Measurements from ENCODE around the gene RPP25L.

Gene RPP25L

GRCh38 chr9:34637356-34638137, 25.6 kb upstream of the RPP25L start, which contains the start of gene SIGMAR1:
Gene SIGMAR1 (minus strand): TSS chr9:34637787. CDS start chr9:34637697, 90 bp downstream.
- DNase-seq (ENCODE audit: low spot score), result peak; percentile 96

GRCh38 chr9:34636791-34637355, 25.0 kb upstream of the RPP25L start:
- no peak for DNase-seq (ENCODE audit: low spot score)

GRCh38 chr9:34635556-34635955, 23.7 kb upstream of the RPP25L start:
- DNase-seq (ENCODE audit: low spot score), result no peak

- no peak for DNase-seq (ENCODE audit: low spot score)
Measured at GRCh38 chr9:34634551-34635248, 22.8 kb upstream of the RPP25L start.

GRCh38 chr9:34633851-34634550, 22.1 kb upstream of the RPP25L start:
- peak; percentile 81 for DNase-seq (ENCODE audit: low spot score)

- DNase-seq (ENCODE audit: low spot score), result no peak
Measured at GRCh38 chr9:34633166-34633565, 21.3 kb upstream of the RPP25L start.

GRCh38 chr9:34630402-34631154, 18.7 kb upstream of the RPP25L start:
- no peak for DNase-seq (ENCODE audit: low spot score)

- no peak for DNase-seq (ENCODE audit: low spot score)
Measured at GRCh38 chr9:34629491-34629808, 17.6 kb upstream of the RPP25L start.

- peak; percentile 67 for DNase-seq (ENCODE audit: low spot score)
Measured at GRCh38 chr9:34628656-34629490, 17.0 kb upstream of the RPP25L start, which contains the start of gene ARID3C. Gene ARID3C (minus strand): TSS chr9:34629066. CDS start chr9:34628014, 1,052 bp downstream.

GRCh38 chr9:34627716-34628655, 16.1 kb upstream of the RPP25L start:
- no peak for DNase-seq (ENCODE audit: low spot score)

- DNase-seq (ENCODE audit: low spot score), result no peak
Measured at GRCh38 chr9:34625186-34625486, 13.2 kb upstream of the RPP25L start.

- DNase-seq (ENCODE audit: low spot score), result no peak
Measured at GRCh38 chr9:34624475-34625185, 12.7 kb upstream of the RPP25L start.

GRCh38 chr9:34623374-34624235, 11.7 kb upstream of the RPP25L start:
- no peak for DNase-seq (ENCODE audit: low spot score)

GRCh38 chr9:34620061-34620994, 8.4 kb upstream of the RPP25L start, which contains the start of gene DCTN3:
Gene DCTN3 (minus strand): TSS chr9:34620495. CDS start chr9:34620464, 31 bp downstream.
- DNase-seq (ENCODE audit: low spot score), result peak; percentile 97

GRCh38 chr9:34615132-34615531, 3.2 kb upstream of the RPP25L start:
- no peak for DNase-seq (ENCODE audit: low spot score)

GRCh38 chr9:34612788-34613390, 992 bp upstream of the RPP25L start:
- DNase-seq (ENCODE audit: low spot score), result peak; percentile 88
